ENCODE data around the gene TTR.

TTR gene

GRCh38 chr18:31617031-31617717, 25.5 kb downstream of the TTR start:
- DNase-seq = no peak

GRCh38 chr18:31618801-31619200, 27.1 kb downstream of the TTR start:
- no peak for DNase-seq

GRCh38 chr18:31619291-31619690, 27.6 kb downstream of the TTR start:
- DNase-seq = no peak

GRCh38 chr18:31624892-31625640, 33.4 kb downstream of the TTR start:
- no peak for DNase-seq

GRCh38 chr18:31626409-31626808, 34.7 kb downstream of the TTR start:
- DNase-seq = no peak

GRCh38 chr18:31630549-31630948, 38.9 kb downstream of the TTR start:
- DNase-seq = no peak

- no peak for DNase-seq
Observed at GRCh38 chr18:31631526-31631925, 39.8 kb downstream of the TTR start.

- no peak for DNase-seq
Observed at GRCh38 chr18:31632356-31632755, 40.7 kb downstream of the TTR start.

GRCh38 chr18:31633392-31634330, 42.0 kb downstream of the TTR start:
- DNase-seq = no peak

- DNase-seq = no peak
Observed at GRCh38 chr18:31634331-31634713, 42.6 kb downstream of the TTR start.

GRCh38 chr18:31636387-31636786, 44.7 kb downstream of the TTR start:
- no peak for DNase-seq

- DNase-seq = no peak
Observed at GRCh38 chr18:31637445-31637844, 45.8 kb downstream of the TTR start.

GRCh38 chr18:31643003-31643402, 51.3 kb downstream of the TTR start:
- DNase-seq = no peak

- no peak for DNase-seq
Observed at GRCh38 chr18:31645411-31645810, 53.7 kb downstream of the TTR start.

GRCh38 chr18:31646332-31647126, 54.9 kb downstream of the TTR start:
- DNase-seq = no peak

GRCh38 chr18:31647127-31647753, 55.6 kb downstream of the TTR start:
- no peak for DNase-seq
